NOMO-1 treated with DMSO at 0.1 percent for 48 hours (cell line): ENCODE results near the gene EBF3.

ENCODE experiments used
- DNase-seq: peaks from one replicate; lab custom pipeline; 2025; ENCODE audit not compliant: unreplicated experiment; lab: John Stamatoyannopoulos, UW

EBF3 gene

DNA sequence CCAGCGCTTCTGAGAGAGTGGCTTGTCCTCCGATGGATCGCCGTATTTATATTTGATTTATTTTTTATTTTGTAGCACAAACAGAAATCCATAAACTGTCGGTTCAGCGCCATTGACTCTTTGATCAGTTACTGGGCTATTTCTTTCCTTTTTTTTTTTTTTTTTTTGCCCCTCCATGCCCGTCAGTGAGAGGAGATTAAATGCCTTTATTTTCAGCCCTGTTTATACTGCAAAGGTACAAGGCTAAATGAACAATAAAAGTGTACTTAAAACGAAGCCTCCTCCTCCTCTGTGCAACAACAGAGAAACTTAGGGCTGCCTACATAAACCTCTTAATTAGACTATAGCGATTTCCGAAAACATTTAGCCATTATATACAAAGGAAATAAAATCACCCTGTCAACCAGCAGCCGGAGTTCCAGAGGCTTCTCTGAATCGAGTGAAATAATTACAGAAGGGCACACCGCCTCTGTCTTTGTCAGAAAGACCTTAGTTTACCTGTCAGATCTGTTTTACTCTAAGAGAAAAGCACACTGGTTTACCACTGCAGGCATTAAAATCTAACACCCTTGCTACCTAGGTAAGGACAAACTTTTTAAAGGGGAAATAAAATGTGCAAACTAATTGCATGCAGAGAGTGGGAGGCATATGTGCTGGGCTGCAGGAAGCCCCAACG, 3.5 kb downstream of the EBF3 start:
- no peak for DNase-seq

DNA sequence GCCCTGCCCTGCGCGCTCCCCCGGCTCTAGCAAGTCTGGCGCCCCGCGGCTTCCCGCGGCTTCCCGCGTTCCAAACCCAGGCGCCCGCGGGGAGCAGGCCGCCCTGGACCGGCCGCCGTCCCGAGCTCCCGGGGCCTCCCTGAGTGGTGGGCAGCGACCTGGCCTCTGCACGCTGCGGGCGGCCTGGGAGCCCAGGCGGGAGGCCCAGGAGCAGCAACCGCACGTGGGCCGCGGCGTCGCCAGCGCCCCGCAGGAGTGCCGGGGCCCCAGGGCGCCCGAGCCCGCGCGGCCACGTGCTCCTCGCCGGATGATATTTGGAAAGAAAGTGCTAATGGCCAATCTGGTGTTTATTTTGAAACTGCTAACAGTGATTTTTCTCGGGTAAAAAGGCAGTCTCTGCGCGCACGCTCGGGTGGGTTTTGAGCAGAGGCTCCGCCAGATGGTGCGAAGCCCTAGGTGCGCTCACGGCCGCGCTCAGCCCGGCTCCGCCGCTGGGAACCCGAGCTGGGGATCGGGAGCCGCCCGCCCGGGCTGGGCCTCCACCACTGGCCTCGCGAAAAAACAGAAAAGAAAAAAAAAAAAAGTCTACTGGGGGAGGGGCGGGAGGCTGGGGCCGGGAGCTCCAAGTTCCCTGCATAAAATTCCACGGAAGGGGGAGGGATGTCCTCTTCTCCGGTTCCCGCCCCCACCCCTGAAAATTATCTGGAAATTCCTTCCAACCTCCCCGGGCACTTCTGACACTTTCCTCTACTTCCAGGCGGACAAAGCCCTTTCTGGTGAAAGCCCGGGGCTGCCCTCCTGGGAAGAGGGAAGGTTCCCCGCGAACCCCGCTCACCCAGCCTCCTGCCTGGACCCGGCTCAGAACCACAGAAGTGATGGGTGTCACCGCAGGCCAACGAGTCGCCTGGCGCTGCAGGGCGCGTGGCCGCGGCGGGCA, 4.3 kb downstream of the EBF3 start:
- DNase-seq, result no peak

DNA sequence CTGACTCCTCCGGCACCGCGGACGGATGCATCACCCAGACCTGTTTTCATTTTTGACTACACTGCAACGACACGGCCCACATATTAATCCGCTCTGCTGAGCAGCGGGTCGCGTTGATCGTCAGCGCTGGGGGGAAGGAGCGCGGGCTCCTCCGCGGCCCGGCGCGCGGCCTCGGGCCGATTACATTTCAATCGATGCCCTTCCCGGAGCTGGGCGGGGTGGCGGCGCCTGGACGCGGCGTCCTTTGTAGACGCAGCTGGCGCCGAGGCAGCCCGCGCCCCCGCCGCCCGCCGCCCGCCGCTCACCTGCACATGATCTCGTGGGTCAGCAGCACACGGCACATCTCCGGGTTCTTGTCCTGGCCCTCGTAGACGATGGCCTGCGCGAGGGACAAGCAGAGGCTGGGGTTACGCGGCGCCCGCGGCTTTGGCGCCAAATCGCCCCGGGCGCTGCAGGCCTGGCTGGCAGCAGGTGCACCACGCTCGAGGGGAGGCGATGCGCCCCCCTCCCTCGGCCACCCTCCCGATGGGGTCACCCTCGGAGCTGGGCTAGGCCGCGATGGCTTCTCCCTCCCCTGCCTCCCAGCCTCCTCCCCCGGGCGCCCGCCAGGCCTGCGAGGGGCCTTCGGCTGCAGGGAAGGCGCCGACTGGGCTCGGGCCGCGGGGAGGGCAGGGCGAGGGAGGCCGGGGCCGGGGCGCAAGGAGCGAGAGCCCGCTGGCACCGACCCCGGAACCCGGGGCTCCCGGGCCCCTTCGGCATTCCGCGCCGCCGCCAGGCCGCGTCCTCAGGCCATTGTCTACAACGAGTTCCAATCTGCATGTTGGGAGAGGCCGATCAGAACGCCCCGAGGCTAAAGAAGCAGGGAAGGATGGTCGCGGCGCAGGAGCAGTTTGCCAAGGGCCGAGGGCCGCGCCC, 5.2 kb downstream of the EBF3 start:
- DNase-seq, result no peak

DNA sequence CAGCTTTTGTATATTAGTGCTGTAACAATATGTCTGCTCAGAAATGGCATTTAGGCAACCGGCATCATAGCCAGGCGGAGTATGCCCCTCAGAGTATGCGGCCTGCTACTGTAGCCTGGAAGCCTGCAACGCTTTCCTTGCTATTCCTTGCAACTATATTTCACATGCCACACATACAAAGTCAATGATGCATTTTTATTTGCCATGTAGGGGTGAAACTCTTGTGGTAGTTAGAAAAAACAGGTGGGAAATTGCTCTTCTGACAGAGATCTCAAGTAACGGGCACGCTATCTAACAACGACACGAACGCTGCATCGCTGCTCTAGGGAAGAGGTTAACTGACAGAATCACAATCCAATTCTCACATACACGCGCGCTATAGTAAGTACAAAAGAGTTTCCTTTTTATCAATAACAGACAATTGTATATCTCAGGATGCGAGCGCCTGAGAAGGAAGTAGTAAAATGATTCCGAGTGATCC, 5.9 kb downstream of the EBF3 start:
- DNase-seq, result no peak

DNA sequence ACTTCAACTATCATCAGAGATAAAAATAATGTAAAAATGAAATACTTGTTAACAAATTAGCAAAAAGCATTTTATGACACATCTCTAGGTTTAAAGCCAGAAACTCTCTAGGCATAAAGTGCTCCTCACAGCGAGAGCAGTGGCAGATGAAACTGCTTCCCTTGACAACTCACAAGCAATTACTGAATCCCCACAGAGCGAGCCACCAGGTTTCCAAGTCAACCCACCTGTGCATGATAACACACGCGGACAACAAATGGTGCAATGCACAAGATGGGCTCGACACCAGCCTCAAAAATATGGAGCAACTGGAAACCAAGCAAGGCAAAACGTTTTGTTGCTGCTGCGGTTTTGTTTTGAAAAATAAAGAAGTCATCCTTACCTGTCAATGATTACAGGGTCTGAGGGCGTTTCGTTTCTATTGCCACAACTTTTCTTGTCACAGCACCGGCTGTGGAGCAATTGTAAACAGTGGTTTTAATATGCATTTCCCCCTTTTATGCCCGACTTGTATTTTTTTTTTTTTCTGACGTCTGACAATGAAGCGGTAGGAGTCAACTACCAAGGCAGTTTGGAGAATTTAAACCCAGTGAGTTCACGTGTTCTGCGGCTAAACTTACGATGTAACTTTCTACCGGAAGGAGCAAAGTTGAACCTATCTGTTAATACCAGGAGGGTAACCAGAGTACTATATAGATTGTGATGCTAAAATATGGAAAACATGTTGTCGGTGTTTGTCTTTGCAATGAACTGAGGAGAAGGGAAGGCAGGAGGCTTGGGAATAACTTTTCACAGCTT, 7.0 kb downstream of the EBF3 start:
- DNase-seq, result no peak

DNA sequence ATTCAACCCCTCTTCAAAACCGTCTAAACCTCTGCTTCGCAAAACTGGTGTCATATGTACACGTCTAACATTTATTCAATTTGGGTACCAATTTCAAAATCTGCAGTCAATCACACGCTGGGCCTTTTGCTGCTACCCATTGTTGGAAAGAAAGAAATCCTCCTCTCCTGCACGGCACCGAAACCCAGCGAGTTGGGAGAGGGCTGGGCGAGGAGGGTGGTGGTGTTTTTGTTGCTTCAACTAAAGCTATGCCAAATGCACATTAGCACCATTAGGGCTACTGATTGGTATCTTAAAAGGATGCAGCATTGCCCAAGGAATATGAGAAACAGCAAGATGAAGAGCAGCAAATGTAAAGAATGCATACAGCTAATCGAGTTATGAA, 7.8 kb downstream of the EBF3 start:
- DNase-seq, result no peak

DNA sequence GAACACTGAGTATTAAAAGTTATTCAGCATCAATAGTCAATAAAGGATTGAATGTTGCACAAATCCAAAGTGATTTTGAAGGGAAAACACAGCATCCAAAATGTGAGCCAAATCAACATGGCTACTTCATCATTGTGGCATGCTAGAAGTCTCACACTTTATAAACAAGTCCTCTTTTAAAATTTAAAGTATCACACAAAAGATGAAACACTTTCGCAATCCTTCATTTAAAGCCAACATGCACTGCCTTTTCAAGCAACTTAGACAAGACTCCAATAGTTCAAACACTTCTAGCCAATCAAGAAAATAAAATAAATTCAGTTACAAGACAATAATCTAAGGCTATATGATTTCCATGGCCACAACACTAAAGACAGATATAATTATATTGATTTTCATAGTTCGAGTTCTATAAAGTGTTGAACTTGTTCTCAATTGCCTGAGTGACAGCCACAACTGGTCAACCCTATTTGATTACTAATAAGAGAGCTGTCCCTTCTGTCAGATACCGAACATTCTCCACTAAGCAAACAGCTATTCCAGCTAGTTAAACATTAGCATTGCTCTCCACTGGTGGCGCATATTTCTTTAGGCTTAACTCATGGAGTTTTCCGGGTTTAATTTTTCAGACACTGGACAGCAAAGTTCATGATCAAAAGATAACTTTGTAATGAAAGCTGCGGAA, 8.3 kb downstream of the EBF3 start:
- no peak for DNase-seq

DNA sequence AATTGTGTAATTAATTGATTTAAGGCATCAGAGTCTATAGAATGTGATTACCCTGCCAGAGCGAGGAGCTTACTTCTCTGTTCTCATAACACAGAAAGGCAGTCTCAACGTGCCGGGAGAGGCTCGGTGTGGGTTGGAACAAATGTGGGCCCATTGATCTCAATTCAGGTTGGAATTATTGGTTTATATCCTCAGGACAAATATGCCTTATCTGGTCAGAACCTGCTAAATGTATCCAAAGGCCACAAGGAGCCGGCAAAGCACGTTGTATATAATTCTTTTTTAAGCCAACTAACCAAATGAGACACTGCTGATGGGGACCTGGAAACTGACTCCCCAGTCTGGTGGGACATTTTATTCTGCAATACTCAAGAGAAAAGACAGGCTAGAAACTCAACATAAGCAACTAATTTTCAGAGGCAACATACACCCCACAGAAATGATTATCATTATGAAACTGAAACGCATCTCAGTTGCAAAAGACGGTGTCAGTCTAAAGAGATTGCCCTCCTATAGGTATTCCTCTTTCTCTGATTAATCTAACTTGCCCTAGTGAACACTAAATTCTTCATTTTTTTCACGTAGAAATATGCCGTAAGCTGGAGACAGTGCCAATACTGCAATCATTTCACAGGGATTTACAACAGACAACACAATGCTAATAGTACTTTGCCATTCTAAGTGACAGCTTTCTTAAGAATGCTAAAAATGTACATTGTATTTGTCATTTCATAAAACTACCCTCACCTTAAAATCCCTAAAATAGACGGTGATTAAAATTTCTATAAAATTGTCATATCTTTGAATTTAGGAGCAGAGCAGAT, 9.4 kb downstream of the EBF3 start:
- DNase-seq, result no peak

DNA sequence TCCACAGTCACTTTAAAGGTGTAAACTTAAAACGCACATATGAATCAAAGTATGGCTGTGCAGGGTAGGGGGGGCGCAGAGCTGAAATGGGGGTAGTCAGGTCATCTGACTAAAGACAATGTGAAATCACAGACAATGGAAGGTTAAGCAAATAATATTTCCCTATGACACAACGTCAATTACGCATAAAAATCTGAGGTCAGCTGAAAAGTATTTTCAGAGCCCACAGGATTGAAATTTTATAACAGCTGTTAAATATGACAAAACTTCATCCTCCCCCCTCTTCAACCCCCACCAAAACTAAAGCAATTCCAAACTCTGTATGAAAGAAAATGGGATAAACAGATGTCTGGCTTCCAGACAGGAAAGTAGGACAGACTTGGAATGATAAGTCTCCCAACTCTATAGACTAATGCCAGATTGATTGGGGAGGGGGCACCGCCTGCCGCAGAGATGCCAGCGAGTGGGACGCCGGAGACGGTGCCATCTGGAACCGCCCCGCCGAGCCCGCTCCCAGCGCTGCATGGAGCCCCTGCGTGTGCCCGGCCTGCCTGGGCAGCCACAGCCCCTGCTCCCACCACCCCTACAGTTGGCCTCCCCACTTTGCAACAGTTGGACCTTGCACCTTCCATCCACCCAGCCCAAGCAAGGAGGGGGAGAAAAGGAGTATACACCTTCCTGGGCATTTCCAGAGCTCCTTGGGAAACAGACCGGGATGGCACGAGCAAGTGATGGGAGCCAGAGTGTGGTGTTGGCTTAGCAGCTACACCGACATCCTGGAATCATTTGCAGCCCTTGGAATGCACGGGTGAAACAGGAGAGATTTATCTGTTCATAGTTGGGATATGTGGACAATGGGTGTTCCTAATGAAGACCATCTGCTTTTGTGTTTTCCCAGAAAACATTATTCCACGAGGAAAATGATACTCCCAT, 10.7 kb downstream of the EBF3 start:
- no peak for DNase-seq

DNA sequence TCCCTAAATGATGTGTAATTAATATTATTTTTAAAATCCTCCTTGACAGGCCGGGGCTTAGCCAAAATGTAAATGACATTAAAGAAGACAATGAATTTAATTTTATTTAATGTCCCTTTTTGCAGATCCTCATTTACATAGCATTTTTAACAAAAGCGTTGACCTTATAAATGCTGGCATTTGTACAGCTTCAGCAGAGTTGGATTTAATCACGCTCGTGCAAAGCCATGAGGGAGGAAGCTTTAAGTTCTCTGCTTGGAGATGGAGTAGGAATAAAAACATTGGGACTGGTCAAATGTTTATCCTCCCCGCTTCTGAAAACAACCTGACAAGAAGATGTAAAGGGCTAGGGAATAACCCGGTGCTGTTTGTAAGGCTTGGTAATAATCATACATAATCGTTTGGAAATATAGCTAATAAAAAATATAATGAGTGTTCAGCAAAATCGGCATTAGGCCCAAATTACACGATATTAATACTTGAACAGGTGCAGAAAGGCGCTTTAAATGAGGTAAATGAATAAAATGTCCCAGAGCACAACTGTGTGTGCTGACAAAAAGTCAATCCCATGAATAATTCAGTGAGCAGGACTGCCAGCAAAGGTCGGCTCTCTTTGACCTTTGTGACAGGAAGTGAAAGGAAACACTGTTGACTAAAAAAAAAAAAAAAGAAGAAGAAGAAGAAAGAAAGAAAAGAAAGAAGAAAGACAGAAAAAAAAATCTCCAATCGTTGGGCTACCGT, 11.5 kb downstream of the EBF3 start:
- no peak for DNase-seq

DNA sequence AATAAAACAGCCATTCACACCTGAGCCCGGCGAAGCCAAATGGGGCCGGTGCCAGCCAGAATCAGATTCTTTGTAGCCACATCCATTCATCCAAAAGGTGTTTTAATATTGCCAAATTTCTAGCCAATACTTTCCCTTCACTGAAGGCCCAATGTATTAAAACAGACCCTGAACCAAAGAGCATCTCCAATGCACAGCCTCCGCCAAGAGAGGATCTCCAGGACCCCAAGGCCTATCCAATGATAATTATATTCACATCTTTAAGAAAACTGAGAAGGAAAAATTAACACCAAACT, 12.2 kb downstream of the EBF3 start:
- DNase-seq, result no peak

DNA sequence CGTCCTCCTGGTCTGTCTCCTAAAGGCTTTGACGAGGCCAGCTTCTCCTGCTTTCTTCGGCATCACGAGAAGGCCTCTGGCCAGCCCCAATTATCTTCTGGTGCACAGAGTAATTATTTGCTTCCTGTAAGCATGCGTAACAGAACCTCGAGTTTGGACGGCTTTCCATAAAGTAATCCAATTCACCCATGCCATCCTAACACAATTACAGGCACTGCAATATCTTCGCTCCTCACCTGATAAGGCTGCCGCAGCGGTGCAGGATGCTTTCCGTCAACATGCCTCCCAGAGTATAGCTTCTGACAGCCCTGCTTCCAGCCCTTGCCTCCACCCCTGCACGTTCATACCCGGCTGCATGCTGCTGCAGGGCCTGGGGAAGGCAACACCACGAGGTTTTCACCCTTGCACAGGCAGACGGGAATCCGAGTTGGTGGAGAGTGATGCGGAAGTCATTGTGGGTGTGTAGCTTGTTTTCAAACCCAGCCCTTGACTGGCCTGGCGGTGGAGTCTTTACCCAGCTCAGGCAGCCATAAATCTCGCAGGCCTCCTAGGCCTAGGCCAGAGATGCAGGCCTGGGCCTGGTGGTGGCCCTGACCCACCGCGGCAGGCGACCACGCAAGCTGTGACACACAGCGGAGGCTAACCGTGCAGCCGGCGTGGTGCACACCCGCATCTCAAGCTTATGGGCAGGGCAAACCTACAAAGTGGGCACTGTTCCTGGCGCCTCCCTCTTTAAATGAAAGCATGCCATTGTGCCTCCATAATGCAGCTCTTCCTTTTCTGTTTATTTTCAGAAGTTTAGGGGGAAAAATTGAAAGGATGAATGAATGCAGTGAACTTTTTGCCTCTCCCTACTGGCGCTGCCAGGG, 12.7 kb downstream of the EBF3 start:
- DNase-seq, result no peak

DNA sequence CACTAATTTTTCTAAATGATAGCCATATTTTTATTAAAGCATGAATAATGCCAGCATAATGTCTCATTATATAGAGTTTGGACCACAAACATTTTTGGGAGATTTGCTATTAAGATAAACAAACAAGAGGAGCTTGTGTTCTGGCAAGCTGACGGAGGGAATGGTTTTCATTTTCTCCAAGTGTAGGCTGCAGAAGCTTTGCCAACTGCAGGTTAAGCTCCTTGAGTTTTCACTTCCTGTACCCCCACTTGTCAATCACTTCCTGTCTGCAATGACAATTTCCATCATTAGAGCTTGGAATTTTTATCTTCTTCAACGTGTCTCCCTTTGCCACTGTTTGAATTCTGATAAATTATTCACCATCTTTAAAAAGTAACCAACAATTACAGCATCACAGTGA, 13.4 kb downstream of the EBF3 start:
- DNase-seq, result no peak

DNA sequence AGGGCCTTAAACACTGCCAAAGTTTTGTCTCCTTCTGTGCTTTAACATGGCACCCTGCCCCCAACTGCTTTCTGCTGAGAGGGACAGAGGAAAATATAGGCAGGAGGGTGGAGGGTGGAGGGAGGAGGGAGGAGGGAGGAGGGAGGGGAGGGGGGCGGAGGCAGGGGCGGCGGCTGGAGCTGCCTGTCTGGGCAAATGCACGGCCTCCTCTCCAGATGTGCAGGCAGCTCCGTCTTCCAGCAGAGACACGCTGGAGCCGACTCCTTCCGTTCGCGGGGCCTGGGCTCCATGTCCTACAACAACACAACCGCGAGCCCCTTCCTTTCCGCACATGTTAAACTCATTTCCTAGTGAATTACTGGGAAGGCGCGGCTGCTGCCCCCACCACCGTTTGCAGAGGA, 14.2 kb downstream of the EBF3 start:
- no peak for DNase-seq

DNA sequence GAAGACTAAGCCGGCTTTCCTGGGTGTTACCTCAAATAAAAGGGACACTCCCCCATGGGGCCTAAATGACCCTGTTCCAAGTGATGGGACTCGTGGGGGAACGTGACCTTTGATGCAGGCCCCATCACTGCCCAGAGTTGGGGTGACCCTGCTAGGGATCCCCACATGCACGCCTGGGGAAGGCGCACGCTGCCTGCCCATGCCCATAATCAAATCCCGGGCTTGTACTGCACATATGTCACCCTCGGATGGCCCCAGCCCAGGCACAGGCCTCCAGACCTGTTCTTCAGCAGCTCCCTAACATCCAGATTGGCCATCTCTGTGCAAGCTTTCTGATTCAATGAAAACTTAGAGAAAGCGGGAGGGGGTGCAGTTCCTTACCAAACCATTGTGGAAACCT, 14.7 kb downstream of the EBF3 start:
- no peak for DNase-seq

DNA sequence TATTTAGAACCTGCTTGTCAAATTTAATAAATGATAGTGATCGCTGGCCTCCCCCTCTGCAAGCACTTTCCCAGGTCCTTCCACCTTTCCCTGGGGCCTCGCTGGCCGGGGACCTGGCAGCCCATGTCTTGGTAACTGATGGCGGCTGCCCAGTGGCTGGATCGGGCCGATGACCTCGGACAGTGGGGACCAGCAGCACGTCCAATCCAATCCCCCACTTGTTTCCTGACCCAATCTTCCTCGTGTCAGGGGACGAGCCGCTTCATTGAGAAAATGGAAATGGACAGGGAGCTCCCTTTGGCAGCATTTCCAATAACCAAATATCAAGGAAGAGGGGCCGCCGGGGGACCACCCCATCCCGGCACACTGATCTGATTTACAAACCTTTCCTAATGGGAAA, 17.2 kb downstream of the EBF3 start:
- no peak for DNase-seq
